ENCODE measurements around the gene ZNF12. TPM values are rescaled to one million over a fixed set of nuclear protein-coding genes. Genes with fewer than 3 reads are reported as not detected.

ZNF12 gene
- total and polyA plus RNA-seq, 12 donors = 7.2 to 18.0 (median 16.2) TPM

GRCh38 chr7:6643915-6644625 lies 62.7 kb downstream of the ZNF12 start:
- peaks cover 0 to 100% (median 13%) of the 10 kb centered on the region in 9 donors for H3K36me3 ChIP-seq
- no peak overlapping the region for H3K4me3 ChIP-seq
- TF ChIP-seq CTCF (IDR thresholded peaks at IDR 0.05) = no peak
- DNase-seq = no peak
- H3K4me1 ChIP-seq = peaks cover 0 to 19% (median 0%) of the 10 kb centered on the region in 9 donors
- no peak overlapping the region for H3K27ac ChIP-seq
- H3K9me3 ChIP-seq = no peaks in the 10 kb centered on the region
- ATAC-seq = no peak
- H3K27me3 ChIP-seq = no peaks in the 10 kb centered on the region
- WGBS, 2 donors = 89 to 95% methylated on average over 21 of the region's 21 CpGs
- intact Hi-C loops (cut with DNase I) = no loop called here

- ATAC-seq = no peak
- intact Hi-C loops (cut with DNase I) = no loop called here
- Histone ChIP-seq H3K36me3 (peaks cover 0 to 91% (median 13%) of the 10 kb centered on the region in 9 donors), H3K27ac (no peak overlapping the region), H3K27me3 (no peaks in the 10 kb centered on the region), H3K4me3 (no peak overlapping the region), H3K9me3 (no peaks in the 10 kb centered on the region), H3K4me1 (peaks cover 2 to 29% (median 10%) of the 10 kb centered on the region in 9 donors)
- 82 to 87% methylated on average over 22 of the region's 22 CpGs for whole genome bisulfite sequencing, 2 donors
- DNase-seq = no peak
- TF ChIP-seq CTCF (IDR thresholded peaks at IDR 0.05) = no peak
Measured at GRCh38 chr7:6642861-6643640, 63.7 kb downstream of the ZNF12 start.

- peaks cover 0 to 84% (median 13%) of the 10 kb centered on the region in 9 donors for H3K36me3 ChIP-seq
- no peak overlapping the region for H3K27ac ChIP-seq
- H3K4me1 ChIP-seq = peaks cover 4 to 31% (median 14%) of the 10 kb centered on the region in 9 donors
- ATAC-seq (no peak), DNase-seq (no peak)
- TF ChIP-seq CTCF (IDR thresholded peaks at IDR 0.05) = no peak
- no peak overlapping the region for H3K4me3 ChIP-seq
- whole genome bisulfite sequencing, 2 donors = 92 to 93% methylated on average over 22 to 24 of the region's 24 CpGs
- H3K9me3 ChIP-seq = no peaks in the 10 kb centered on the region
- intact Hi-C loops (cut with DNase I) = no loop called here
- H3K27me3 ChIP-seq = no peaks in the 10 kb centered on the region
Measured at GRCh38 chr7:6642239-6642839, 64.4 kb downstream of the ZNF12 start.

- no peak for ATAC-seq
- intact Hi-C loops (cut with DNase I) = no loop called here
- no peak overlapping the region for H3K4me3 ChIP-seq
- DNase-seq = no peak
- no peaks in the 10 kb centered on the region for H3K9me3 ChIP-seq
- peaks cover 0 to 76% (median 13%) of the 10 kb centered on the region in 9 donors for H3K36me3 ChIP-seq
- 84 to 87% methylated on average over 15 of the region's 15 CpGs for WGBS, 2 donors
- TF ChIP-seq CTCF (IDR thresholded peaks at IDR 0.05) = no peak
- H3K27ac ChIP-seq = no peak overlapping the region
- no peaks in the 10 kb centered on the region for H3K27me3 ChIP-seq
- peaks cover 4 to 32% (median 18%) of the 10 kb centered on the region in 9 donors for H3K4me1 ChIP-seq
Measured at GRCh38 chr7:6641305-6642035, 65.3 kb downstream of the ZNF12 start.

All from heart right ventricle (tissue), 16 donors.